Transverse colon (tissue), 4 donors: ENCODE results near the gene CD3E. TPM values are rescaled to one million over a fixed set of nuclear protein-coding genes. Genes with fewer than 3 reads are reported as not detected.
A peak's percentile ranks its signal among the peaks of the same experiment; 100 is the strongest.

Experiments
- DNase-seq: peaks from one replicate; pipeline ENCODE4 v3.0.0-alpha.2; 2019
- H3K27ac ChIP-seq, 4 donors: fragments of 200-600 bp; sonication (generic); 2 replicates each; pipeline ENCODE4 v1.5.1; 2016 to 2018; ENCODE audit warnings: inconsistent platforms in 4 of 4
- H3K27me3 ChIP-seq: fragments of 200-600 bp; sonication (generic); 2 replicates; pipeline ENCODE4 v1.5.1; 2017; ENCODE audit warnings: inconsistent platforms
- H3K36me3 ChIP-seq, 4 donors: fragments of 200-600 bp; sonication (generic); 2 replicates each; pipeline ENCODE4 v1.5.1; 2017 to 2019; ENCODE audit warnings: inconsistent platforms in 4 of 4
- H3K4me1 ChIP-seq, 4 donors: fragments of 200-600 bp; sonication (generic); 2 replicates each; pipeline ENCODE4 v1.5.1; 2017 to 2020; ENCODE audit warnings: inconsistent platforms in 4 of 4
- H3K4me3 ChIP-seq, 4 donors: fragments of 200-600 bp; sonication (generic); 1 replicate in 1 of 4; 2 replicates in 3 of 4; pipeline versions ENCODE4 v1.5.1 to v1.6.1; 2017 to 2019; ENCODE audit warnings: inconsistent platforms in 4 of 4
- H3K9me3 ChIP-seq, 2 donors: fragments of 200-600 bp; sonication (generic); 2 replicates each; pipeline ENCODE4 v1.5.1; 2017 to 2019; ENCODE audit warnings: inconsistent platforms in 2 of 2
- CTCF ChIP-seq, 5 experiments: fragments of 200-600 bp in 3 of 5; fragments of 450-650 bp in 2 of 5; sonication (generic) in 3 of 5; IDR thresholded peaks; 1 replicate in 2 of 5; 2 replicates in 3 of 5; pipeline ENCODE4 v1.5.1; 2016 to 2017; ENCODE audit warnings: antibody characterized with exemption in 5 of 5, inconsistent platforms in 3 of 5, mild to moderate bottlenecking in 2 of 5, moderate library complexity in 1 of 5
- EP300 ChIP-seq: sonication (generic); formaldehyde crosslinking; IDR thresholded peaks from one replicate; pipeline ENCODE4 v1.6.1; 2017; ENCODE audit warnings: antibody characterized with exemption, low read depth
- POLR2A ChIP-seq: fragments of 450-650 bp; IDR thresholded peaks from one replicate; pipeline ENCODE4 v1.6.1; 2016; ENCODE audit warnings: antibody characterized with exemption, mild to moderate bottlenecking, moderate library complexity
- POLR2AphosphoS5 ChIP-seq, 3 donors: sonication (generic); formaldehyde crosslinking; IDR thresholded peaks; one replicate each; pipeline ENCODE4 v1.6.1; 2016; ENCODE audit warnings: antibody characterized with exemption in 3 of 3
- WGBS, 2 donors: methylation state at CpG; one replicate each; pipeline ENCODE4 v1.1.5; 2018; ENCODE audit warnings: low coverage in 1 of 2; 5-methylcytosine and 5-hydroxymethylcytosine counted together
- in situ Hi-C, 4 donors: fragments of 200-750 bp; cut with MboI; loops; one replicate each; pipeline versions ENCODE4 v1.15.0 to v1.15.1; 2017; ENCODE audit warnings: low sequenced_read_pairs in 3 of 4, low pct_ligation_motif_present in 1 of 4, low pct_unique_long_range_greater_than_20kb in 1 of 4
- intact Hi-C: fragments of 100-400 bp; cut with DNase I; formaldehyde crosslinking; loops from one replicate; pipeline ENCODE4 v1.15.1; 2023; ENCODE audit warnings: low total_unique reads
- total RNA-seq, 4 donors: library from RNA; depleted of rRNA; stranded (reverse); fragments of >200 nt; gene quantifications; one replicate each; pipeline ENCODE4 v1.1.0, GENCODE V29; 2016

The CD3E gene
- total RNA-seq, 4 donors from 2014 or later = 0.80 to 7.1 (median 5.3) TPM

- H3K36me3 ChIP-seq = no peaks in the 10 kb centered on the region
- in situ Hi-C loops = no loop called here
- H3K4me3 ChIP-seq = no peak overlapping the region
- DNase-seq = no peak
- H3K27me3 ChIP-seq = peaks cover 4% of the 10 kb centered on the region
- intact Hi-C loops = no loop called here
- no peak for TF ChIP-seq POLR2AphosphoS5 (IDR thresholded peaks at IDR 0.05)
- TF ChIP-seq CTCF (IDR thresholded peaks at IDR 0.05) = no peak
- no peak for TF ChIP-seq POLR2A
- TF ChIP-seq EP300 = no peak
- no peaks in the 10 kb centered on the region for H3K9me3 ChIP-seq
- WGBS, 2 donors = 79 to 86% methylated on average over 1 of the region's 1 CpG
- H3K27ac ChIP-seq = no peak overlapping the region
- no peaks in the 10 kb centered on the region for H3K4me1 ChIP-seq
These were observed 30.2 kb downstream of the CD3E start for GRCh38 chr11:118334745-118335144.

GRCh38 chr11:118338637-118339061 lies 34.1 kb downstream of the CD3E start:
- Histone ChIP-seq H3K36me3 (no peaks in the 10 kb centered on the region), H3K9me3 (no peaks in the 10 kb centered on the region), H3K27me3 (peaks cover 4% of the 10 kb centered on the region), H3K27ac (peak overlapping the region; percentile 34 to 46 (median 41)), H3K4me3 (no peak overlapping the region), H3K4me1 (no peaks in the 10 kb centered on the region)
- in situ Hi-C loops = no loop called here
- peak; percentile 63 for DNase-seq
- 50 to 61% methylated on average over 5 to 7 of the region's 7 CpGs for WGBS, 2 donors
- TF ChIP-seq POLR2A (peak; percentile 25), POLR2AphosphoS5 (IDR thresholded peaks at IDR 0.05) (no peak), EP300 (no peak), CTCF (IDR thresholded peaks at IDR 0.05) (no peak)
- intact Hi-C loops = no loop called here

GRCh38 chr11:118339281-118339961 lies 34.9 kb downstream of the CD3E start:
- DNase-seq = no peak
- in situ Hi-C loops = no loop called here
- H3K27ac ChIP-seq = peak overlapping the region; percentile 1 to 45 (median 36)
- H3K36me3 ChIP-seq = no peaks in the 10 kb centered on the region
- no peak overlapping the region for H3K4me3 ChIP-seq
- peaks cover 4% of the 10 kb centered on the region for H3K27me3 ChIP-seq
- TF ChIP-seq POLR2A = no peak
- no peak for TF ChIP-seq EP300
- no peak for TF ChIP-seq CTCF (IDR thresholded peaks at IDR 0.05)
- TF ChIP-seq POLR2AphosphoS5 (IDR thresholded peaks at IDR 0.05) = no peak
- intact Hi-C loops = no loop called here
- 80% methylated on average over 5 of the region's 5 CpGs; no CpG with 5 or more reads in 1 of the 2 donors for WGBS, 2 donors
- no peaks in the 10 kb centered on the region for H3K4me1 ChIP-seq
- H3K9me3 ChIP-seq = no peaks in the 10 kb centered on the region

GRCh38 chr11:118340449-118340848 lies 35.9 kb downstream of the CD3E start:
- Histone ChIP-seq H3K4me3 (peak overlapping the region in 1 of 4 donors; percentile 2), H3K27ac (peak overlapping the region in 2 of 4 donors; percentile 1 to 2), H3K36me3 (no peaks in the 10 kb centered on the region), H3K9me3 (no peaks in the 10 kb centered on the region), H3K4me1 (no peaks in the 10 kb centered on the region), H3K27me3 (peaks cover 7% of the 10 kb centered on the region)
- no peak for DNase-seq
- intact Hi-C loops = no loop called here
- 79 to 93% methylated on average over 3 of the region's 3 CpGs for WGBS, 2 donors
- TF ChIP-seq POLR2AphosphoS5 (IDR thresholded peaks at IDR 0.05) (no peak), EP300 (no peak), POLR2A (no peak), CTCF (IDR thresholded peaks at IDR 0.05) (no peak)
- in situ Hi-C loops = loop anchor here in 1 of 4 donors (10.0 kb wide), 1 partner anchor 46 kb away; no protein-coding TSS in a partner anchor
